HCT116 (cell line): ENCODE measurements around the gene ERP29. TPM values are rescaled to one million over a fixed set of nuclear protein-coding genes. Genes with fewer than 3 reads are reported as not detected.

Source experiments
- ATAC-seq: fragments of 200-7000 bp; cut with Tn5 transposase; 2 replicates; pipeline ENCODE4 v1.9.1; 2020; ENCODE audit warnings: mild to moderate bottlenecking, moderate library complexity
- BruUV-seq: library from RNA; stranded (reverse); fragments of 400-500 nt; replicated peaks from 2 replicates; lab custom pipeline; 2021; lab: Mats Ljungman, UMichigan
- CTCF ChIA-PET: fragments of 300-600 bp; sonication (Branson Sonifier 250); formaldehyde crosslinking; loops from one replicate; lab custom pipeline; 2021; ENCODE audit warnings: antibody characterized with exemption; lab: Charles Lee
- POLR2A ChIA-PET: fragments of 300-600, 350-600 bp; sonication (Branson Sonifier 250); formaldehyde crosslinking; loops from one replicate; lab custom pipeline; 2021; ENCODE audit warnings: antibody characterized with exemption; lab: Charles Lee
- RAD21 ChIA-PET, 2 experiments: fragments of 300-600 bp; sonication (Branson Sonifier 250); formaldehyde crosslinking; loops; one replicate each; lab custom pipeline; 2023; ENCODE audit warnings: low total read pairs in 2 of 2; ENCODE audit not compliant: uncharacterized antibody in 2 of 2, unreplicated experiment in 2 of 2, low non-redundant PET in 1 of 2; lab: Charles Lee
- DNase-seq: peaks from one replicate; pipeline ENCODE4 v3.0.0-alpha.2; 2010; ENCODE audit warnings: low read depth, low spot score
- H2AFZ ChIP-seq: fragments of 200-600 bp; shearing (Covaris generic), sonication (generic); 2 replicates; pipeline ENCODE4 v1.6.1; 2017; ENCODE audit warnings: low read depth, mixed run types, mixed read lengths, antibody characterized with exemption, low read length; ENCODE audit not compliant: poor library complexity, severe bottlenecking
- H3K27ac ChIP-seq: 2 replicates; pipeline ENCODE4 v1.5.1; 2012; ENCODE audit warnings: low read depth, low read length
- H3K27me3 ChIP-seq: fragments of 200-600 bp; sonication (generic); 2 replicates; pipeline ENCODE4 v1.6.1; 2016; ENCODE audit warnings: mixed run types, low read length, mixed read lengths; ENCODE audit not compliant: insufficient read depth
- H3K36me3 ChIP-seq, 2 experiments: fragments of 200-500 bp in 1 of 2; fragments of 200-600 bp in 1 of 2; sonication (Bioruptor generic) in 1 of 2; sonication (generic) in 1 of 2; 2 replicates each; pipeline versions ENCODE4 v1.5.1 to v1.6.1; 2014 to 2016; ENCODE audit warnings: low read length in 2 of 2, inconsistent platforms in 1 of 2, mixed read lengths in 1 of 2, mixed run types in 1 of 2; ENCODE audit not compliant: insufficient read depth in 2 of 2, control insufficient read depth in 1 of 2
- H3K4me1 ChIP-seq, 2 experiments: fragments of 200-600 bp in 1 of 2; sonication (generic) in 1 of 2; 2 replicates each; pipeline versions ENCODE4 v1.5.1 to v1.6.1; 2012 to 2017; ENCODE audit warnings: low read length in 2 of 2, inconsistent platforms in 1 of 2, mild to moderate bottlenecking in 1 of 2, mixed read lengths in 1 of 2, mixed run types in 1 of 2, moderate library complexity in 1 of 2; ENCODE audit not compliant: insufficient read depth in 2 of 2, control insufficient read depth in 1 of 2
- H3K4me2 ChIP-seq: fragments of 200-600 bp; sonication (generic); 2 replicates; pipeline ENCODE4 v1.6.1; 2017; ENCODE audit warnings: mixed run types, low read length, mixed read lengths
- H3K4me3 ChIP-seq, 2 experiments: fragments of 200-600 bp in 1 of 2; sonication (generic) in 1 of 2; replicated peaks in 1 of 2; 2 replicates each; pipeline ENCODE4 v1.5.1; 2011 to 2016; ENCODE audit warnings: low read length in 2 of 2, control low read depth in 1 of 2, low read depth in 1 of 2, mild to moderate bottlenecking in 1 of 2, mixed read lengths in 1 of 2, mixed run types in 1 of 2
- H3K79me2 ChIP-seq: fragments of 200-600 bp; sonication (generic); 2 replicates; pipeline ENCODE4 v1.6.1; 2017; ENCODE audit warnings: mild to moderate bottlenecking, mixed run types, low read length, moderate library complexity, mixed read lengths; ENCODE audit not compliant: insufficient read depth
- H3K9ac ChIP-seq: fragments of 200-600 bp; sonication (generic); 2 replicates; pipeline ENCODE4 v1.6.1; 2016; ENCODE audit warnings: low read length, mixed read lengths
- H3K9me2 ChIP-seq: fragments of 200-600 bp; sonication (generic), shearing (Covaris generic); 2 replicates; pipeline ENCODE4 v1.6.1; 2017; ENCODE audit warnings: mixed run types, mild to moderate bottlenecking, moderate library complexity; ENCODE audit not compliant: insufficient read depth
- H3K9me3 ChIP-seq, 2 experiments: fragments of 200-500 bp in 1 of 2; fragments of 200-600 bp in 1 of 2; sonication (Bioruptor generic) in 1 of 2; sonication (generic) in 1 of 2; 2 replicates each; pipeline ENCODE4 v1.6.1; 2014 to 2017; ENCODE audit warnings: low read length in 2 of 2, mixed read lengths in 2 of 2, inconsistent platforms in 1 of 2, low read depth in 1 of 2, mild to moderate bottlenecking in 1 of 2, mixed run types in 1 of 2, moderate library complexity in 1 of 2; ENCODE audit not compliant: control insufficient read depth in 1 of 2, insufficient read depth in 1 of 2
- H4K20me1 ChIP-seq: fragments of 200-600 bp; sonication (generic), shearing (Covaris generic); 2 replicates; pipeline ENCODE4 v1.6.1; 2017; ENCODE audit warnings: mixed run types, mild to moderate bottlenecking, moderate library complexity; ENCODE audit not compliant: insufficient read depth
- ATF3 ChIP-seq: IDR thresholded peaks from 2 replicates; pipeline ENCODE4 v1.6.1; 2012
- CBX3 ChIP-seq: IDR thresholded peaks from 2 replicates; pipeline ENCODE4 v1.6.1; 2012; ENCODE audit warnings: low read depth
- CEBPB ChIP-seq: IDR thresholded peaks from 2 replicates; pipeline ENCODE4 v1.6.1; 2012; ENCODE audit warnings: low read depth
- EGR1 ChIP-seq: IDR thresholded peaks from 2 replicates; pipeline ENCODE4 v1.6.1; 2012; ENCODE audit warnings: low read depth
- ELF1 ChIP-seq: IDR thresholded peaks from 2 replicates; pipeline ENCODE4 v1.6.1; 2012; ENCODE audit warnings: low read depth, borderline replicate concordance
- EZH2 ChIP-seq: fragments of 200-600 bp; sonication (generic); IDR thresholded peaks from 2 replicates; pipeline ENCODE4 v1.6.1; 2017; ENCODE audit warnings: antibody characterized with exemption, mixed run types
- EZH2phosphoT487 ChIP-seq: fragments of 200-600 bp; IDR thresholded peaks from 2 replicates; pipeline ENCODE4 v1.6.1; 2018; ENCODE audit warnings: antibody characterized with exemption, borderline replicate concordance
- POLR2AphosphoS5 ChIP-seq: IDR thresholded peaks from 2 replicates; pipeline ENCODE4 v1.6.1; 2011; ENCODE audit warnings: mild to moderate bottlenecking, low read depth, low read length, moderate library complexity
- RAD21 ChIP-seq: IDR thresholded peaks from 2 replicates; pipeline ENCODE4 v1.6.1; 2012; ENCODE audit warnings: low read depth, mild to moderate bottlenecking
- REST ChIP-seq: IDR thresholded peaks from 2 replicates; pipeline ENCODE4 v1.6.1; 2012; ENCODE audit warnings: low read depth
- TCF7L2 ChIP-seq: IDR thresholded peaks from 2 replicates; pipeline ENCODE4 v1.7.0; 2011; ENCODE audit warnings: borderline replicate concordance, inconsistent platforms; ENCODE audit not compliant: insufficient read depth, insufficient read length; ENCODE audit errors: extremely low read depth
- ZFX ChIP-seq: fragments of 450-650 bp; IDR thresholded peaks from 2 replicates; pipeline ENCODE4 v1.6.1; 2017
- intact Hi-C: fragments of 100-400 bp; cut with micrococcal nuclease; formaldehyde crosslinking; loops from 2 replicates; pipeline ENCODE4 v1.10.0; 2022
- total RNA-seq: library from RNA; stranded (reverse); gene quantifications from one replicate; pipeline ENCODE4 v1.2.1, GENCODE V29; 2021; ENCODE audit not compliant: unreplicated experiment
- TF ChIP-seq, protein P1 (sequence below): IDR thresholded peaks from 2 replicates; pipeline ENCODE4 v1.6.1; 2011; ENCODE audit warnings: mild to moderate bottlenecking, low read length, moderate library complexity; ENCODE audit not compliant: insufficient replicate concordance; ENCODE audit errors: extremely low read depth

The ERP29 gene
- total RNA-seq, 1 experiment from 2014 or later: 130 TPM

DNA sequence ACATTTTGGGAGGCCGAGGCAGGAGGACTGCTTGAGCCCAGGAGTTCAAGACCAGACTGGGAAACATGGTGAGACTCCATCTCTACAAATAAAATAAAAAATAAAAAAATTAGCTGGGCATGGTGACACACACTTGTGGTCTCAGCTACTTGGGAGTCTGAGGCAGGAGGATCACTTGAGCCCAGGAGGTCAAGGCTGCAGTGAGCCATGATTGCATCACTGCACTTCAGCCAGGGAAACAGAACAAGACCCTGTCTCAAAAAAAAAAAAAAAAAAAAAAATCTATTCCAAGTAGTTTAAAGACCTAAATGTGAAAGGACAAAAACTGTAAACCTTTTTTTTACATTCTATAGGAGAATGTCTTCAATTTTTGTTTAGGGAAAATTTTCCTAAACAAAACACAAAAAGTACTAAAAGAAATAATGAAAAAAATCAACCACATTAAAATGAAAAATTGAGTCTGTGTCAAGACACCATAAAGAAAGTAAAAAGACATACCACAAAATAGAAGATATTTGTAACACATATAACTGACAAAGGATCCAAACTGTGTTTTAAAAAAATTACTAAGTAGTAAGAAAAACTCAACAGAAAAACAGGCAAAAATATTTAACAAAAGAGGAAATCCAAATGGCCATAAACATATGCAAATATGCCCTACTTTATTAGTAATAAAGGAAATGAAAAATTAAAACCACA lies 17.3 kb upstream of the ERP29 start (continued):
- TF ChIP-seq REST: no peak

DNA sequence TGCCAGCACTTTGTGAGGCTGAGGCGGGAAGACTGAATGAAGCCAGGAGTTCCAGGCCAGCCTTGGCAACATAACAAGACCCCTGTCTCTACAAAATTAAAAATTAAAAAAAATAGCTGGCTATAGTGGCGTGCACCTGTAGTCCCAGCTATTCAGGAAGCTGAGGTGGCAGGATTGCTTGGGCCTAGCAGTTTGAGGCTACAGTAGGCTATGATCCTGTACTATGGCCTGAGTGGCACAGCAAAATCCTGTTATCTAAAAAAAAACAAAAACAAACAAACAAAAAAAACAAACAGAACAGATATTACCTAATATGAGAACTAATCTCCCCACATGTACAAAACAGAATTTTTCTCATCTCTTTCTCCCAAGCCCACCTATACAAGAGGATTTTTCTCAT lies 15.9 kb upstream of the ERP29 start:
- H3K9me3 ChIP-seq: no peaks in the 10 kb centered on the region
- H4K20me1 ChIP-seq: no peaks in the 10 kb centered on the region
- ChIA-PET RAD21 (no interaction called here), POLR2A (no interaction called here), CTCF (no interaction called here)
- no peak overlapping the region for H3K4me2 ChIP-seq
- intact Hi-C loops: no loop called here
- no peaks in the 10 kb centered on the region for H3K79me2 ChIP-seq
- H3K27me3 ChIP-seq: no peaks in the 10 kb centered on the region
- H3K27ac ChIP-seq: no peak overlapping the region
- TF ChIP-seq POLR2AphosphoS5 (no peak), TCF7L2 (no peak), EZH2 (no peak), CBX3 (no peak), ATF3 (no peak), EZH2phosphoT487 (no peak), RAD21 (no peak), EGR1 (no peak), ELF1 (no peak), ZFX (no peak), CEBPB (no peak)
- TF ChIP-seq, protein P1, sequence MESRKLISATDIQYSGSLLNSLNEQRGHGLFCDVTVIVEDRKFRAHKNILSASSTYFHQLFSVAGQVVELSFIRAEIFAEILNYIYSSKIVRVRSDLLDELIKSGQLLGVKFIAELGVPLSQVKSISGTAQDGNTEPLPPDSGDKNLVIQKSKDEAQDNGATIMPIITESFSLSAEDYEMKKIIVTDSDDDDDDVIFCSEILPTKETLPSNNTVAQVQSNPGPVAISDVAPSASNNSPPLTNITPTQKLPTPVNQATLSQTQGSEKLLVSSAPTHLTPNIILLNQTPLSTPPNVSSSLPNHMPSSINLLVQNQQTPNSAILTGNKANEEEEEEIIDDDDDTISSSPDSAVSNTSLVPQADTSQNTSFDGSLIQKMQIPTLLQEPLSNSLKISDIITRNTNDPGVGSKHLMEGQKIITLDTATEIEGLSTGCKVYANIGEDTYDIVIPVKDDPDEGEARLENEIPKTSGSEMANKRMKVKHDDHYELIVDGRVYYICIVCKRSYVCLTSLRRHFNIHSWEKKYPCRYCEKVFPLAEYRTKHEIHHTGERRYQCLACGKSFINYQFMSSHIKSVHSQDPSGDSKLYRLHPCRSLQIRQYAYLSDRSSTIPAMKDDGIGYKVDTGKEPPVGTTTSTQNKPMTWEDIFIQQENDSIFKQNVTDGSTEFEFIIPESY: no peak
- H3K36me3 ChIP-seq: no peaks in the 10 kb centered on the region
- no peak overlapping the region for H2AFZ ChIP-seq
- DNase-seq (no peak), ATAC-seq (no peak)
- H3K4me1 ChIP-seq: 0 out of 4 replicates have a peak, but pooled peaks cover 2 to 5% of the 10 kb centered on the region in 2 experiments
- no peaks in the 10 kb centered on the region for H3K9me2 ChIP-seq
- no peak overlapping the region for H3K4me3 ChIP-seq
- no peak overlapping the region for H3K9ac ChIP-seq
- no TSS peak for BruUV-seq
